ENCODE data around the gene HACE1.

Gene HACE1

DNA sequence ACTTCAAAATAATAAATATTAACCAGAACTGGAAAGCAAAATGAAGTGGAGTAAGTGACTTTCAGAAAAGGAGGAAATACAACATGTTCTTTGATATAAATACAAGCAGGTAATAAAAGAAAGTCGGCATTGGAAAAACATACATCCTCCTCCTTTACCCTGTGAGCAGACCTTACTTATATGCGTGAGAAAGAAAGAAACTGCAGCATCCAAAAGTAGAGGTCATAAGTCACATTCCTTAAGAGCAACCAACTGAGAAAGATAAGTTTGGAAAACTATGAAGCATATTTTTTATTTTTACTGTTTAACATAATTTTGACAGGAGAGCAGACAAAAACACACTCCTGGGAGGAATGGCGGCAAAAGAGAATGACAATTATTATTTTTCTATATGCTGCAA, 155.5 kb downstream of the HACE1 start:
- Histone ChIP-seq H3K36me3 (ENCODE audit: insufficient read depth, low read length) (no peaks in the 10 kb centered on the region), H3K27ac (ENCODE audit: low read depth, low read length) (no peak overlapping the region), H3K27me3 (ENCODE audit: insufficient read depth, low read length) (no peaks in the 10 kb centered on the region), H3K9me3 (ENCODE audit: insufficient read depth, low read depth, low read length) (no peaks in the 10 kb centered on the region), H3K4me3 (ENCODE audit: low read length) (no peak overlapping the region), H3K9ac (ENCODE audit: low read depth, low read length) (no peak overlapping the region), H3K4me1 (ENCODE audit: insufficient read depth, low read length) (peaks cover 3% of the 10 kb centered on the region; the same call in 1 of the 2 replicates)
- 100% methylated on average over 1 of the region's 3 CpGs for WGBS

DNA sequence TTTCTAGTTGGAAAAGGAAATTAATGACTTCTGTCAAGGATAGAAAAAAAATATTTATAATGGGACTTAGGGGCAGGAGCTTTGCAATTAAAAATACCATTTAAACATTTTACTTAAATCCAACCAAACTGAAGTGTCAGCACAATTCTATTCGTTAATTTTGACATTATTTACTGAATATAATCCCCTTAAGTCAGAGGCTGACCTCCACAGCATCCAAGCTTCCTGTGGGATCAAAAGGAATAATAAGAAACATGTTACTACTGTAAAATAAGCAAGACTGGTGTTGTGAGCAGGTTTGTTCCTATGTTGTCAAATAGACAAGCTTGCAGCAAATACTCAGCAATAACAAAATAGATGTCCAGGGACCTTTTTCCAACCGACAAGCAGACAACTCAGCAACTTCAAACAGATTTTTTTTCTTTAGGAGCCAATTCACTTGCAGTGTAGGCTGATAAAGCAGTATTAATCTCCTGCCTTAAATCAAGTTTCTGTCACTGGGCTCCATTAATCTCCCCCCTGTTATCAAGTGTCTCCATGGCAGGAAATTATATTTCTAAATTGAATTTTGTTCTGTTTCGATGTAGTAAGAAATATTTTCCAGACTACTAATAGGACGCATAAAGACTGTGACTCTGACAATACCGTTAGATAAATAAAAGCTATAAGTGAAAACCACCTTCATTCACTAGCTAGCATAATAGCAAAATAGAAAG, 157.4 kb downstream of the HACE1 start:
- no peak overlapping the region for H3K4me3 ChIP-seq (ENCODE audit: low read length)
- H3K9me3 ChIP-seq (ENCODE audit: insufficient read depth, low read depth, low read length): no peaks in the 10 kb centered on the region
- WGBS: 72% methylated on average over 4 of the region's 5 CpGs
- no peak overlapping the region for H3K27ac ChIP-seq (ENCODE audit: low read depth, low read length)
- H3K27me3 ChIP-seq (ENCODE audit: insufficient read depth, low read length): no peaks in the 10 kb centered on the region
- H3K36me3 ChIP-seq (ENCODE audit: insufficient read depth, low read length): no peaks in the 10 kb centered on the region
- peaks cover 3% of the 10 kb centered on the region; the same call in 1 of the 2 replicates for H3K4me1 ChIP-seq (ENCODE audit: insufficient read depth, low read length)
- no peak overlapping the region for H3K9ac ChIP-seq (ENCODE audit: low read depth, low read length)

- no peaks in the 10 kb centered on the region for H3K9me3 ChIP-seq (ENCODE audit: insufficient read depth, low read depth, low read length)
- H3K9ac ChIP-seq (ENCODE audit: low read depth, low read length): no peak overlapping the region; the same call in 1 of the 2 replicates
- no peak overlapping the region for H3K4me3 ChIP-seq (ENCODE audit: low read length)
- 32% methylated on average over 4 of the region's 5 CpGs for WGBS
- H3K27me3 ChIP-seq (ENCODE audit: insufficient read depth, low read length): no peaks in the 10 kb centered on the region
- H3K27ac ChIP-seq (ENCODE audit: low read depth, low read length): peak overlapping the region; percentile 63
- peaks cover 3% of the 10 kb centered on the region; the same call in 1 of the 2 replicates for H3K4me1 ChIP-seq (ENCODE audit: insufficient read depth, low read length)
- no peaks in the 10 kb centered on the region for H3K36me3 ChIP-seq (ENCODE audit: insufficient read depth, low read length)
Measured at GRCh38 chr6:104700371-104701185, 159.1 kb downstream of the HACE1 start.

GRCh38 chr6:104699593-104700329, 160.0 kb downstream of the HACE1 start:
- Histone ChIP-seq H3K9ac (ENCODE audit: low read depth, low read length) (no peak overlapping the region), H3K4me1 (ENCODE audit: insufficient read depth, low read length) (no peaks in the 10 kb centered on the region; the same call in 1 of the 2 replicates), H3K36me3 (ENCODE audit: insufficient read depth, low read length) (no peaks in the 10 kb centered on the region), H3K9me3 (ENCODE audit: insufficient read depth, low read depth, low read length) (no peaks in the 10 kb centered on the region), H3K4me3 (ENCODE audit: low read length) (no peak overlapping the region), H3K27ac (ENCODE audit: low read depth, low read length) (no peak overlapping the region; the same call in 1 of the 2 replicates), H3K27me3 (ENCODE audit: insufficient read depth, low read length) (no peaks in the 10 kb centered on the region)
- 54% methylated on average over 7 of the region's 8 CpGs for WGBS

- 100% methylated on average over 1 of the region's 1 CpG for WGBS
Measured at GRCh38 chr6:104698979-104699378, 160.7 kb downstream of the HACE1 start.

GRCh38 chr6:104692008-104692407, 167.7 kb downstream of the HACE1 start:
- H3K4me3 ChIP-seq (ENCODE audit: low read length): no peak overlapping the region
- no peaks in the 10 kb centered on the region for H3K36me3 ChIP-seq (ENCODE audit: insufficient read depth, low read length)
- no peaks in the 10 kb centered on the region for H3K27me3 ChIP-seq (ENCODE audit: insufficient read depth, low read length)
- H3K4me1 ChIP-seq (ENCODE audit: insufficient read depth, low read length): peaks cover 8% of the 10 kb centered on the region; the same call in 1 of the 2 replicates
- H3K9me3 ChIP-seq (ENCODE audit: insufficient read depth, low read depth, low read length): no peaks in the 10 kb centered on the region; the same call in 1 of the 2 replicates
- H3K27ac ChIP-seq (ENCODE audit: low read depth, low read length): no peak overlapping the region
- H3K9ac ChIP-seq (ENCODE audit: low read depth, low read length): no peak overlapping the region
- 71% methylated on average over 1 of the region's 1 CpG for WGBS

More at GRCh38 chr6:104698979-104699378, 160.7 kb downstream of the HACE1 start:
- Histone ChIP-seq H3K36me3 (ENCODE audit: insufficient read depth, low read length) (no peaks in the 10 kb centered on the region), H3K27me3 (ENCODE audit: insufficient read depth, low read length) (no peaks in the 10 kb centered on the region), H3K9me3 (ENCODE audit: insufficient read depth, low read depth, low read length) (no peaks in the 10 kb centered on the region), H3K4me1 (ENCODE audit: insufficient read depth, low read length) (no peaks in the 10 kb centered on the region), H3K4me3 (ENCODE audit: low read length) (no peak overlapping the region), H3K27ac (ENCODE audit: low read depth, low read length) (no peak overlapping the region), H3K9ac (ENCODE audit: low read depth, low read length) (no peak overlapping the region)

DNA sequence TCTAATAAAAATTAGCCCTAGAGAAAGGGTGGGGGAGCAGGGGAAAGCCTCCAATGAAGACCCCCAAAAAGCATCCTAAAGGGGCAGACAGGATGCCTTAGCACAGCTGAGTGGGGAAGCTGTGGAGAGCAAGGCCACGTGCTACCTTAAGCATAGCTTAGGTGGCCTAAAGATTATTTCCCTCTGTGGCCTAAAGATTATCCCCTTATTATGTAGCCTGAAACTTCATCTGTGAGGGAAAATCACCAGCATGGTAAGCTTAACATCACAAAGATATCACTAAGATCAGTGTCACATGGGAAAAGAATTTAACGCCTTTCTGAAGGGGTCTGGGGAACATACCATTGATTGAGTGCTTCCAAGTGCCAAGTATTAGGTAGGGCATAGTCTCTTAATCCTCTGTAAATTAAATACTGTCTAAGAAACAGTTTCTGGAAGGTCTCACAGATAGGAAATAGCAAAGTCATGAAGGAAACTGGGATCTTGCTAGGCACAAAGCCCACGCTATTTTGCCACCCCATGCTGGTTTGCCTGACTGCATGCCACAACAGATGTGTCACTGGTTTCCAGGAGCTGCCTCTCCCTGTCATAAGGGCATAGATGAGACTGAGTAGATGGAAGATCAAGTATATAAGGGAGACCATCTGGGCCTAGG, 170.0 kb downstream of the HACE1 start:
- Histone ChIP-seq H3K4me3 (ENCODE audit: low read length) (no peak overlapping the region), H3K9me3 (ENCODE audit: insufficient read depth, low read depth, low read length) (no peaks in the 10 kb centered on the region; the same call in 1 of the 2 replicates), H3K4me1 (ENCODE audit: insufficient read depth, low read length) (peaks cover 8% of the 10 kb centered on the region; the same call in 1 of the 2 replicates), H3K27me3 (ENCODE audit: insufficient read depth, low read length) (no peaks in the 10 kb centered on the region), H3K9ac (ENCODE audit: low read depth, low read length) (no peak overlapping the region), H3K36me3 (ENCODE audit: insufficient read depth, low read length) (no peaks in the 10 kb centered on the region), H3K27ac (ENCODE audit: low read depth, low read length) (no peak overlapping the region)
- WGBS: 65% methylated on average over 3 of the region's 3 CpGs

DNA sequence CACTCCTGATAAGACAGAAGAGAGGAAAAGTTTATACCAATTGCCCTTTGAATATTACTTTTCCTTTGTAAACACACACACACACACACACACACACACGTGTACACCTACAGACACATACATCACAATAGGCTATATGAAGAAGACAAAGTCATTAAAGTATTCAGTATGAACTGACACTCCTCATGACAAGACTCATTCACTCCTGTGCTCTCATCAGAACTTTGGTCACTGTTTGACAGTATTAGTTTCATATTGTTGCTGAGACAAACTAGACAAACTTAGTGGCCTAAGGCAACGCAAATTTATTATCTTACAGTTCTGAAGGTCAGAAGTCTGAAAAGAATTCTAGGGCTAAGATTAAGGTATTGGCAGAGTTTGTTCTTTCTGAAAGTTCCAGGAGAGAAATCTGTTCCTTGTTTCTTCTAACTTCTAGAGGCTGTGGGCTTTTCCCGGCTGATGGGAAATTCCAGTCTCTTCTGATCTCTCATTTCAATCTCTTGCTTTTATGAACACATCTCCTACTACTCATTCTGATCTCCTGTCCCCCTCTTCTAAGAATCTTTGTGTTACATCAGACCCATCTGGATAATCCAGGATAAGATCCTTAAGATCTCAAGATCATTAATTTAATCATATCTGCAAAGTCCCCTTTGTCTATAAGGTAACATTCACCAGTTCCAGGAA, 171.3 kb downstream of the HACE1 start:
- Histone ChIP-seq H3K4me3 (ENCODE audit: low read length) (no peak overlapping the region), H3K9me3 (ENCODE audit: insufficient read depth, low read depth, low read length) (no peaks in the 10 kb centered on the region; the same call in 1 of the 2 replicates), H3K27me3 (ENCODE audit: insufficient read depth, low read length) (no peaks in the 10 kb centered on the region), H3K4me1 (ENCODE audit: insufficient read depth, low read length) (peaks cover 8% of the 10 kb centered on the region; the same call in 1 of the 2 replicates), H3K9ac (ENCODE audit: low read depth, low read length) (no peak overlapping the region), H3K36me3 (ENCODE audit: insufficient read depth, low read length) (no peaks in the 10 kb centered on the region), H3K27ac (ENCODE audit: low read depth, low read length) (no peak overlapping the region)
- 96% methylated on average over 3 of the region's 3 CpGs for WGBS

- no peak overlapping the region for H3K4me3 ChIP-seq (ENCODE audit: low read length)
- H3K4me1 ChIP-seq (ENCODE audit: insufficient read depth, low read length): peaks cover 8% of the 10 kb centered on the region; the same call in 1 of the 2 replicates
- WGBS: 91% methylated on average over 6 of the region's 6 CpGs
- no peaks in the 10 kb centered on the region; the same call in 1 of the 2 replicates for H3K9me3 ChIP-seq (ENCODE audit: insufficient read depth, low read depth, low read length)
- no peak overlapping the region for H3K27ac ChIP-seq (ENCODE audit: low read depth, low read length)
- H3K27me3 ChIP-seq (ENCODE audit: insufficient read depth, low read length): no peaks in the 10 kb centered on the region
- no peak overlapping the region for H3K9ac ChIP-seq (ENCODE audit: low read depth, low read length)
- H3K36me3 ChIP-seq (ENCODE audit: insufficient read depth, low read length): no peaks in the 10 kb centered on the region
Measured at GRCh38 chr6:104686550-104687175, 173.1 kb downstream of the HACE1 start.

Measured in HUES64 (cell line).